ENCODE results near the gene HIBADH. TPM values are rescaled to one million over a fixed set of nuclear protein-coding genes. Genes with fewer than 3 reads are reported as not detected.
A peak's percentile ranks its signal among the peaks of the same experiment; 100 is the strongest.

Gene HIBADH
- total RNA-seq, 4 donors from 2014 or later = 49.3 to 70.9 (median 58.9) TPM

DNA sequence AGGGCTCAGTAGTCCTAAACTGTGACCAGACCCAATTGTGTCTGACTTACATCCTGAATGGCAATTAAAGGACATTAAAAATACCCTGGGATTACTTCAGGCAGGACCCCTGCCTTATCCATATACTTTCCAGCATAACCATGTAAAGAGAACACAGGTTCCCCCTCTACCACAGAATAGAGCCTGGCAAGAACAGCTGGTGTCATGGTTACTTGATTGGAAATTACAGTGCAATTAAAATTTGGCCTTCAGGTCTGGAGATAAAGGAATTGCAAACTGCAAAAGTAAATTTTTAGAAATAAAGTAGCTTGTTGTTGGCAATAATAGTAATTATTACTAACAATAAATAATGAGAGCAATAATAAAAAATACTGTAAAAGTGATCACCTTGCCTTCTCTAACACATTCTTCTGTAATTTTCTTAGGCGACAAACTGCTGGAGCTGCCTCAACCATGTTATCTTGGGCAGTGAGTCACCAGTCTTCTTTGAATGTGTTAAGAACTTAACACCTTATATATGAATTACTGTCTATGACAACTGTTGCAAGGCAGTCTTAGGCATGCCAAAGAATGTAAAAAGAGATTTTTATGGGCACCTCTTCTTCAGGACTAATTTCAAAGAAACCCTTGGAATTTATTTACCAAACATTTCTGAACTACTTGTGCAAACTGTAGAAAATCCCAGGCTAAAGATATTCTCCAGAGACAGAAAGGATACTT lies 53.7 kb downstream of the HIBADH start:
- no peak for ATAC-seq
- Histone ChIP-seq H3K27me3 (no peaks in the 10 kb centered on the region), H3K36me3 (no peaks in the 10 kb centered on the region), H3K27ac (no peak overlapping the region), H3K9me3 (no peaks in the 10 kb centered on the region), H3K4me1 (no peaks in the 10 kb centered on the region), H3K4me3 (no peak overlapping the region)
- WGBS, 2 donors (ENCODE audit: low coverage in 1 of 2) = 53 to 73% methylated on average over 1 of the region's 1 CpG
- TF ChIP-seq, protein P1, sequence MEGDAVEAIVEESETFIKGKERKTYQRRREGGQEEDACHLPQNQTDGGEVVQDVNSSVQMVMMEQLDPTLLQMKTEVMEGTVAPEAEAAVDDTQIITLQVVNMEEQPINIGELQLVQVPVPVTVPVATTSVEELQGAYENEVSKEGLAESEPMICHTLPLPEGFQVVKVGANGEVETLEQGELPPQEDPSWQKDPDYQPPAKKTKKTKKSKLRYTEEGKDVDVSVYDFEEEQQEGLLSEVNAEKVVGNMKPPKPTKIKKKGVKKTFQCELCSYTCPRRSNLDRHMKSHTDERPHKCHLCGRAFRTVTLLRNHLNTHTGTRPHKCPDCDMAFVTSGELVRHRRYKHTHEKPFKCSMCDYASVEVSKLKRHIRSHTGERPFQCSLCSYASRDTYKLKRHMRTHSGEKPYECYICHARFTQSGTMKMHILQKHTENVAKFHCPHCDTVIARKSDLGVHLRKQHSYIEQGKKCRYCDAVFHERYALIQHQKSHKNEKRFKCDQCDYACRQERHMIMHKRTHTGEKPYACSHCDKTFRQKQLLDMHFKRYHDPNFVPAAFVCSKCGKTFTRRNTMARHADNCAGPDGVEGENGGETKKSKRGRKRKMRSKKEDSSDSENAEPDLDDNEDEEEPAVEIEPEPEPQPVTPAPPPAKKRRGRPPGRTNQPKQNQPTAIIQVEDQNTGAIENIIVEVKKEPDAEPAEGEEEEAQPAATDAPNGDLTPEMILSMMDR (IDR thresholded peaks at IDR 0.05) = no peak
- TF ChIP-seq POLR2A (IDR thresholded peaks at IDR 0.05) = no peak
- no peak for TF ChIP-seq POLR2AphosphoS5 (IDR thresholded peaks at IDR 0.05)
- TF ChIP-seq EP300 (IDR thresholded peaks at IDR 0.05) = no peak

DNA sequence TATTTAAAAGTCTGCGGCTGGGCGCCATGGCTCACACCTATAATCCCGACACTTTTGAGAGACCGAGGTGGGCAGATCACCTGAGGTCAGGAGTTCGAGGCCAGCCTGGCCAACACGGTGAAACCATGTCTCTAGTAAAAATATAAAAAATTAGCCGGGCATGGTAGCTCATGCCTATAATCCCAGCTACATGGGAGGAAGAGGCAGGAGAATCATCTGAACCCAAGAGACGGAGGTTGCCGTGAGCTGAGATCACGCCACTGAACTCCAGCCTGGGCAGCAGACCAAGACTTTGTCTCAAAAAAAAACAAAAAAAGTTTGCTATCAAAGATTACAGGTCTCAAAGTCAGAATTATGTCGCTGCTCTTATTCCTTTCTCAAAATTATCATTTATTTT lies 55.5 kb downstream of the HIBADH start:
- 92 to 100% methylated on average over 10 to 11 of the region's 11 CpGs for WGBS, 2 donors (ENCODE audit: low coverage in 1 of 2)
- TF ChIP-seq, protein P1 (IDR thresholded peaks at IDR 0.05) = no peak
- TF ChIP-seq POLR2AphosphoS5 (IDR thresholded peaks at IDR 0.05) (no peak), POLR2A (IDR thresholded peaks at IDR 0.05) (no peak), EP300 (IDR thresholded peaks at IDR 0.05) (no peak)
- Histone ChIP-seq H3K9me3 (no peaks in the 10 kb centered on the region), H3K27me3 (no peaks in the 10 kb centered on the region), H3K36me3 (no peaks in the 10 kb centered on the region), H3K4me3 (no peak overlapping the region), H3K4me1 (no peaks in the 10 kb centered on the region), H3K27ac (no peak overlapping the region)
- ATAC-seq = no peak

DNA sequence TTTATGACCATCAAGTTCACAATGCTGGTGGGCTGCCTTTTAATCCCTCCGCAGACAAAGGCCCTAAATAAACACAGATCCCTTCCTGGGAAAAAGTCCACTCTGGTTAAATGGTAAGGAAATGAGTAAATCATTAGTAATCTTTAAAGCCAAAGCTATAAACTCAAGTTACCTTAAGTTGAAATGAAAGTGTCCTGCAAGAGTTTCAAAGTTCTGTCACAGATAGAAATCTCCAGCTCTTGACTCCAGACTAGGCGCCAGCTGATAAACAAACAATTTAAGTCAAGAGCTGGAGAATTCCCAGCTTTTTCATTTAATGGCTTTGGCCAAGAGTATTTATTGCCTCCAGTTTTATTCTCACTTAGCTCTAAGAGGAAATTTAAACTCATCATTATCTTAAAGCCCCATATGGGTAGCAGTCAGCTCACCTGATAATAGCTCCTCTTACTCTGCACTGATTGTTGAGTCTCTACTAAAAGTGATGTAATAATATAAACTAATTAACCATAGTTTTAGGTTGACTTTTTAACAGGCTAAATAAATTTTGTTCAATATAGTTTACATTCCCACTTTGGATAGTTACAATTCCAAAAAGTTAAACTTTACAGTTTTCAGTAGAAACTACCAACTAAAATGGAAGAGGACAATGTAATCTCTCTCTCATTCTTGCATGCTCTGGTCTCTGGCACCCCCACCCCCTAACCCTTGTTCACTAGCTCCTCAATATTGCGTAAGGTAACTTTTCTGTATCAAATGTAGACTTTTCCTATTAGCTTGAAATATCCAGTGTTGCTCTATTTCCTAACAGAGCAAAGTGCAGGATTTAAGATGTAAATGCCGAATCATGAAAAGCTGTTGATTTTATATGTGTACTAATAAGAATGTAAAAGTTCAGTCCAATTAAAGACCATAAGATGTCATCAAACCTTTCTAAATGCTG lies 56.1 kb downstream of the HIBADH start:
- Histone ChIP-seq H3K27me3 (no peaks in the 10 kb centered on the region), H3K4me3 (no peak overlapping the region), H3K27ac (no peak overlapping the region), H3K9me3 (no peaks in the 10 kb centered on the region), H3K4me1 (no peaks in the 10 kb centered on the region), H3K36me3 (no peaks in the 10 kb centered on the region)
- no peak for TF ChIP-seq POLR2AphosphoS5 (IDR thresholded peaks at IDR 0.05)
- TF ChIP-seq POLR2A (IDR thresholded peaks at IDR 0.05) = no peak
- WGBS, 2 donors (ENCODE audit: low coverage in 1 of 2) = 93 to 97% methylated on average over 4 of the region's 4 CpGs
- ATAC-seq = no peak

DNA sequence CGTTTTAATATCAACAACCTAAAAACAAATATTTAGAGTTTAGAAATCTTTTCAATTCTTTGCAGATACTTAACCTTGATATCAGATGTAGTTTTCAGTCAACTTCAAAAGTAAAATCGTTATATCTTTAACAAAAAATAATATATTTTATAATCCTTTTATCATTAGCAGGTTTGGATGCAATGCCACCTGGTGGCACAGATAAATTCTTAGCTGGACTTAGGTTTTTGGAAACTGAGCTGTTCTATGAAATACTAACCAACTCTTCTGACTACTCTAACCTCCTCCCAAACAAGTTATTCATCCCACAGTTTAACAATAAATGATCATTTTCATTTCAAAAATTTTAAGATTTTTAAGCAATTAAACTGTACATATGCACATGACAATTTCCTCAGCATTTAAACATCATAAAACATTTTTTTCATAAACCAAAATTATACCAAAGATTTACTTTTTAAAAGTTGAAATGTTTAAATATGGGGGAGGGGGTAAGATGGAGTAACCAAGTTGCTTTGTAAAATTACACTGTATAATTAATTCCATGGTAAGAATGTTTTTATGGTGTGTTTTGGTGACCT lies 56.9 kb downstream of the HIBADH start:
- Histone ChIP-seq H3K27ac (no peak overlapping the region), H3K9me3 (no peaks in the 10 kb centered on the region), H3K27me3 (no peaks in the 10 kb centered on the region), H3K4me3 (no peak overlapping the region), H3K4me1 (no peaks in the 10 kb centered on the region), H3K36me3 (no peaks in the 10 kb centered on the region)
- WGBS, 2 donors (ENCODE audit: low coverage in 1 of 2) = 33 to 37% methylated on average over 2 of the region's 2 CpGs
- no peak for TF ChIP-seq EP300 (IDR thresholded peaks at IDR 0.05)
- TF ChIP-seq, protein P1 (IDR thresholded peaks at IDR 0.05) = peak in 1 of 4 experiments; percentile 25
- ATAC-seq = no peak

DNA sequence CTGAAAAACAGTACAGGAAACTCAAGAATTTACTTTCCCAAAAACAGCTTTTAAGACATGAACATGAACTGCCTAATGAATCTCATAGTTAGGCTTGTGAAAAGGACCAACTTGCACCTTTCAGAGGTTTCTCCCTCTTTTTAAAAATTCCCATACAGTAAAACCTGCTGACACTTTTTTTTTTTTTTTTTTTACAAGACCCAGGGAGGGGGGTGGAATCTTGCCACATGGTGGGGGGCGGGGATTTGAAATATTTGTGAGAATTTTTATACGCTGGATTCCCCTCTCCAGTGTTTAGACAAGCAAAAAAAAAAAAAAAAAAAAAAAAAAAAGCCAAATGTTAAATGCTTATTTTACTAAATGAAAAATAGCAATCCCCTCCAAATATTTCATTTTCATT lies 57.4 kb downstream of the HIBADH start:
- Histone ChIP-seq H3K36me3 (no peaks in the 10 kb centered on the region), H3K27ac (no peak overlapping the region), H3K27me3 (no peaks in the 10 kb centered on the region), H3K4me1 (no peaks in the 10 kb centered on the region), H3K9me3 (no peaks in the 10 kb centered on the region), H3K4me3 (no peak overlapping the region)
- TF ChIP-seq POLR2A (IDR thresholded peaks at IDR 0.05) = no peak
- TF ChIP-seq, protein P1 (IDR thresholded peaks at IDR 0.05) = no peak
- no peak for TF ChIP-seq EP300 (IDR thresholded peaks at IDR 0.05)
- TF ChIP-seq POLR2AphosphoS5 (IDR thresholded peaks at IDR 0.05) = no peak
- no peak for ATAC-seq
- WGBS, 2 donors (ENCODE audit: low coverage in 1 of 2) = 83 to 90% methylated on average over 2 of the region's 2 CpGs
